ENCODE data around the gene CROCC2.

Gene CROCC2

GRCh38 chr2:240921995-240922244 lies 15.8 kb downstream of the CROCC2 start:
- H3K4me3 ChIP-seq (ENCODE audit: low read depth, low read length): no peak overlapping the region
- in situ Hi-C loops (cut with HindIII; ENCODE audit: low sequenced_read_pairs): no loop called here
- TF ChIP-seq, protein P1, sequence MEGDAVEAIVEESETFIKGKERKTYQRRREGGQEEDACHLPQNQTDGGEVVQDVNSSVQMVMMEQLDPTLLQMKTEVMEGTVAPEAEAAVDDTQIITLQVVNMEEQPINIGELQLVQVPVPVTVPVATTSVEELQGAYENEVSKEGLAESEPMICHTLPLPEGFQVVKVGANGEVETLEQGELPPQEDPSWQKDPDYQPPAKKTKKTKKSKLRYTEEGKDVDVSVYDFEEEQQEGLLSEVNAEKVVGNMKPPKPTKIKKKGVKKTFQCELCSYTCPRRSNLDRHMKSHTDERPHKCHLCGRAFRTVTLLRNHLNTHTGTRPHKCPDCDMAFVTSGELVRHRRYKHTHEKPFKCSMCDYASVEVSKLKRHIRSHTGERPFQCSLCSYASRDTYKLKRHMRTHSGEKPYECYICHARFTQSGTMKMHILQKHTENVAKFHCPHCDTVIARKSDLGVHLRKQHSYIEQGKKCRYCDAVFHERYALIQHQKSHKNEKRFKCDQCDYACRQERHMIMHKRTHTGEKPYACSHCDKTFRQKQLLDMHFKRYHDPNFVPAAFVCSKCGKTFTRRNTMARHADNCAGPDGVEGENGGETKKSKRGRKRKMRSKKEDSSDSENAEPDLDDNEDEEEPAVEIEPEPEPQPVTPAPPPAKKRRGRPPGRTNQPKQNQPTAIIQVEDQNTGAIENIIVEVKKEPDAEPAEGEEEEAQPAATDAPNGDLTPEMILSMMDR (IDR thresholded peaks at IDR 0.05; ENCODE audit: low read depth, low read length): no peak
- DNase-seq (ENCODE audit: low read depth, low spot score): no peak

GRCh38 chr2:240922245-240922981 lies 16.3 kb downstream of the CROCC2 start:
- no peak overlapping the region for H3K4me3 ChIP-seq (ENCODE audit: low read depth, low read length)
- in situ Hi-C loops (cut with HindIII; ENCODE audit: low sequenced_read_pairs): no loop called here
- DNase-seq (ENCODE audit: low read depth, low spot score): no peak
- TF ChIP-seq, protein P1 (IDR thresholded peaks at IDR 0.05; ENCODE audit: low read depth, low read length): no peak

- no peak for DNase-seq (ENCODE audit: low read depth, low spot score)
- no peak overlapping the region for H3K4me3 ChIP-seq (ENCODE audit: low read depth, low read length)
- in situ Hi-C loops (cut with HindIII; ENCODE audit: low sequenced_read_pairs): no loop called here
- TF ChIP-seq, protein P1 (IDR thresholded peaks at IDR 0.05; ENCODE audit: low read depth, low read length): no peak
These were observed 16.9 kb downstream of the CROCC2 start for GRCh38 chr2:240922982-240923537.

DNA sequence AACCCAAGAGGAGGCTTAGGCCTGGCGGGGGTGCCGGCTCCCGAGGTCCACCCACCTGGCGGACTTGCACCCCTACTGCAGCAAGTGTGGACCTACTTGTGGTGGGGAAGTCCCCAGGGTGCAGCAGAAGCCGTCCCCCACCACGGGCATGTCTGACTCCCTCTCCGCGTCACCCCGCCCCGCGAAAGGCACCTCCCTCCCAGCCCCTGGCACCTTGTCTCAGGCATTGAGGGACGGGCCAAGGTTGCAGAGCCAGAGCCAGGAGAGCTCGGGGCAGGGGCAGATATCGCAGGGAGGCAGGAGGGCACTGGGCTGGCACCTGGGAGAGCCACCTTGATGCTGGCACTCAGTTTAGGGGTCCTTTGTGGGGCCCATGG lies 19.0 kb downstream of the CROCC2 start:
- TF ChIP-seq, protein P1 (IDR thresholded peaks at IDR 0.05; ENCODE audit: low read depth, low read length): no peak
- no peak for DNase-seq (ENCODE audit: low read depth, low spot score)
- no peak overlapping the region for H3K4me3 ChIP-seq (ENCODE audit: low read depth, low read length)
- in situ Hi-C loops (cut with HindIII; ENCODE audit: low sequenced_read_pairs): no loop called here

GRCh38 chr2:240925568-240926515 lies 19.7 kb downstream of the CROCC2 start:
- TF ChIP-seq, protein P1 (IDR thresholded peaks at IDR 0.05; ENCODE audit: low read depth, low read length): no peak
- no peak overlapping the region for H3K4me3 ChIP-seq (ENCODE audit: low read depth, low read length)
- DNase-seq (ENCODE audit: low read depth, low spot score): no peak
- in situ Hi-C loops (cut with HindIII; ENCODE audit: low sequenced_read_pairs): no loop called here

GRCh38 chr2:240926516-240927389 lies 20.6 kb downstream of the CROCC2 start:
- H3K4me3 ChIP-seq (ENCODE audit: low read depth, low read length): no peak overlapping the region
- in situ Hi-C loops (cut with HindIII; ENCODE audit: low sequenced_read_pairs): no loop called here
- no peak for DNase-seq (ENCODE audit: low read depth, low spot score)
- TF ChIP-seq, protein P1 (IDR thresholded peaks at IDR 0.05; ENCODE audit: low read depth, low read length): no peak
